K562 (cell line): ENCODE results near the gene ENO2.

Experiments used
- HCFC1 ChIP-seq: IDR thresholded peaks from 2 replicates; pipeline ENCODE4 v1.6.1; 2012; ENCODE audit warnings: low read depth, low read length, improper control_type of control experiment
- SMC3 ChIP-seq: conservative IDR thresholded peaks from 2 replicates; pipeline ENCODE4 v1.6.1; 2011; ENCODE audit warnings: low read depth, low read length, improper control_type of control experiment; ENCODE audit not compliant: insufficient read depth
- ZNF586 ChIP-seq: fragments of 450-650 bp; formaldehyde crosslinking; conservative IDR thresholded peaks from 2 replicates; pipeline ENCODE4 v1.4.0; 2020; ENCODE audit warnings: mild to moderate bottlenecking, moderate library complexity

DNA sequence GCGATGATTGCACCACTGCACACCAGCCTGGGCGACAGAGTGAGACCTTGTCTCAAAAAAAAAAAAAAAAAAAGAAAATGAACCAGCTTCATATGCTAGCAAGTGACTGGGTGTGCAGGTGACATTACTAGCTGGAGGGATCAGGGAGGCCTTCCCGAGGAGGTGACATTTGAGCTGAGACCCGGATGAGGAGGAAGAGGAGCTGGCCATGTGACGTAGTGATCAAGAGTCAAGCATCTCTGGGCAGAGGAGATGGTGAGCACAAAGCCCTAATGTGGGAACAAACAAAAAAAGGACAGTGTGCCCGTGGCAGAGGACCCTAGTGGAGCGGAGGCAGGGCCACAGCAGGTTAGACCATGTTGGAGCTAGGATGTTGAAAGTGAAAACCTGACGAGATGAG lies 33.2 kb downstream of the ENO2 start:
- TF ChIP-seq SMC3, result no peak
- TF ChIP-seq ZNF586, result no peak
- TF ChIP-seq HCFC1, result no peak
